SW 1271 (cell line): ENCODE measurements around the gene MYT1.
"Not testable (repeated sequence)": the region's sequence is repeated elsewhere in the genome, so short reads cannot be mapped to it uniquely, and the experiment has no call there.

Source experiments
- DNase-seq, 2 experiments: peaks; one replicate each; lab custom pipeline; 2025; lab: John Stamatoyannopoulos, UW

The MYT1 gene

GRCh38 chr20:64167676-64168075, 3.4 kb downstream of the MYT1 start:
- DNase-seq, result no peak

GRCh38 chr20:64168381-64169090, 4.3 kb downstream of the MYT1 start:
- DNase-seq, result no peak

- DNase-seq, result no peak
Observed at GRCh38 chr20:64169091-64169560, 4.9 kb downstream of the MYT1 start.

GRCh38 chr20:64171211-64171610, 7.0 kb downstream of the MYT1 start:
- no peak for DNase-seq

- DNase-seq, result no peak
Observed at GRCh38 chr20:64173116-64173515, 8.9 kb downstream of the MYT1 start.

- DNase-seq, result no peak
Observed at GRCh38 chr20:64176551-64176950, 12.3 kb downstream of the MYT1 start.

- no peak for DNase-seq
Observed at GRCh38 chr20:64176971-64177370, 12.7 kb downstream of the MYT1 start.

- DNase-seq, result no peak
Observed at GRCh38 chr20:64177384-64177783, 13.1 kb downstream of the MYT1 start.

- DNase-seq, result no peak
Observed at GRCh38 chr20:64177787-64178186, 13.5 kb downstream of the MYT1 start.

GRCh38 chr20:64178925-64179324, 14.7 kb downstream of the MYT1 start:
- not testable (repeated sequence) for DNase-seq

- no peak for DNase-seq
Observed at GRCh38 chr20:64179805-64180204, 15.6 kb downstream of the MYT1 start.

GRCh38 chr20:64180673-64181072, 16.4 kb downstream of the MYT1 start:
- no peak for DNase-seq

- no peak for DNase-seq
Observed at GRCh38 chr20:64181391-64181790, 17.1 kb downstream of the MYT1 start.

- no peak for DNase-seq
Observed at GRCh38 chr20:64182146-64182865, 18.1 kb downstream of the MYT1 start.

GRCh38 chr20:64183313-64183712, 19.1 kb downstream of the MYT1 start:
- no peak for DNase-seq

- no peak for DNase-seq
Observed at GRCh38 chr20:64184795-64185194, 20.5 kb downstream of the MYT1 start.

- no peak for DNase-seq
Observed at GRCh38 chr20:64185276-64185900, 21.1 kb downstream of the MYT1 start.

- no peak for DNase-seq
Observed at GRCh38 chr20:64186071-64186598, 21.9 kb downstream of the MYT1 start.

GRCh38 chr20:64187213-64187612, 23.0 kb downstream of the MYT1 start:
- not testable (repeated sequence) for DNase-seq

GRCh38 chr20:64188091-64188490, 23.8 kb downstream of the MYT1 start:
- no peak for DNase-seq

GRCh38 chr20:64188682-64189529, 24.7 kb downstream of the MYT1 start:
- peak in 1 of 2 experiments; percentile 10 for DNase-seq

GRCh38 chr20:64189530-64189966, 25.3 kb downstream of the MYT1 start:
- no peak for DNase-seq
